ENCODE data around the gene NCF2.

- TF ChIP-seq POLR2A (IDR thresholded peaks at IDR 0.05) (no peak), CTCF (IDR thresholded peaks at IDR 0.05) (no peak), POLR2AphosphoS5 (IDR thresholded peaks at IDR 0.05) (no peak)
Measured at GRCh38 chr1:183632114-183632513, 41.9 kb upstream of the NCF2 start.
